NCI-H345 (cell line): ENCODE measurements around the gene ASCC2.
"Not testable (repeated sequence)": the region's sequence is repeated elsewhere in the genome, so short reads cannot be mapped to it uniquely, and the experiment has no call there.

ENCODE experiments used
- DNase-seq: peaks from one replicate; lab custom pipeline; 2025; lab: John Stamatoyannopoulos, UW

Gene ASCC2

GRCh38 chr22:29837741-29838598, at the start of gene ASCC2:
Gene ASCC2, minus strand, starts transcription at chr22:29838274. Its CDS starts 5,949 bp downstream, at chr22:29832325.
- DNase-seq = peak; percentile 96

- DNase-seq = no peak
These were observed 49.3 kb upstream of the ASCC2 start for GRCh38 chr22:29887358-29887757.

GRCh38 chr22:29886596-29886995, 48.5 kb upstream of the ASCC2 start:
- no peak for DNase-seq

- no peak for DNase-seq
These were observed 47.5 kb upstream of the ASCC2 start for GRCh38 chr22:29885610-29886009.

GRCh38 chr22:29883775-29884097, 45.7 kb upstream of the ASCC2 start:
- DNase-seq = no peak

GRCh38 chr22:29883045-29883774, 45.1 kb upstream of the ASCC2 start, which contains the start of gene MTMR3:
Gene MTMR3, plus strand, starts transcription at chr22:29883174. Its CDS starts 87,886 bp downstream, at chr22:29971060.
- peak; percentile 90 for DNase-seq

GRCh38 chr22:29882716-29883044, 44.6 kb upstream of the ASCC2 start:
- DNase-seq = no peak

GRCh38 chr22:29879753-29880152, 41.7 kb upstream of the ASCC2 start:
- no peak for DNase-seq

- no peak for DNase-seq
These were observed 39.5 kb upstream of the ASCC2 start for GRCh38 chr22:29877620-29878019.

GRCh38 chr22:29873943-29874342, 35.9 kb upstream of the ASCC2 start:
- DNase-seq = no peak

GRCh38 chr22:29872989-29873388, 34.9 kb upstream of the ASCC2 start:
- DNase-seq = no peak

- no peak for DNase-seq
These were observed 34.2 kb upstream of the ASCC2 start for GRCh38 chr22:29872144-29872893.

- peak; percentile 69 for DNase-seq
These were observed 33.6 kb upstream of the ASCC2 start for GRCh38 chr22:29871684-29872083.

- no peak for DNase-seq
These were observed 32.5 kb upstream of the ASCC2 start for GRCh38 chr22:29870574-29870973.

GRCh38 chr22:29867851-29868250, 29.8 kb upstream of the ASCC2 start:
- DNase-seq = no peak

- no peak for DNase-seq
These were observed 29.2 kb upstream of the ASCC2 start for GRCh38 chr22:29867260-29867659.

- not testable (repeated sequence) for DNase-seq
These were observed 27.5 kb upstream of the ASCC2 start for GRCh38 chr22:29865572-29865971.

- DNase-seq = no peak
These were observed 23.7 kb upstream of the ASCC2 start for GRCh38 chr22:29861672-29862297.

GRCh38 chr22:29860006-29860766, 22.1 kb upstream of the ASCC2 start:
- DNase-seq = no peak

GRCh38 chr22:29859030-29859429, 21.0 kb upstream of the ASCC2 start:
- DNase-seq = not testable (repeated sequence)

GRCh38 chr22:29856496-29856895, 18.4 kb upstream of the ASCC2 start:
- DNase-seq = no peak
